Erythroblast (primary cell): ENCODE measurements around the gene AKR1D1.

Experiments used
- GATA1 ChIP-seq: IDR thresholded peaks from 2 replicates; pipeline ENCODE4 v1.6.1; 2011; ENCODE audit warnings: low read depth, mild to moderate bottlenecking, control low read depth, low read length, moderate library complexity
- POLR2A ChIP-seq: IDR thresholded peaks from 2 replicates; pipeline ENCODE4 v1.6.1; 2011; ENCODE audit warnings: mild to moderate bottlenecking, low read length

- TF ChIP-seq POLR2A (no peak), GATA1 (no peak)
Measured at GRCh38 chr7:138077809-138078208, 1.6 kb downstream of the AKR1D1 start.
